Loucy (cell line): ENCODE data around the gene SIGLEC14.
"Not testable (repeated sequence)": the region's sequence is repeated elsewhere in the genome, so short reads cannot be mapped to it uniquely, and the experiment has no call there.

ENCODE experiments used
- H2AFZ ChIP-seq: fragments of 200-600 bp; sonication (generic); 2 replicates; pipeline ENCODE4 v1.6.0; 2016; ENCODE audit warnings: antibody characterized with exemption, mild to moderate bottlenecking, low read length, moderate library complexity
- H3F3A ChIP-seq: fragments of 200-600 bp; 2 replicates; pipeline ENCODE4 v1.6.0; 2016; ENCODE audit warnings: antibody characterized with exemption, low read depth, mild to moderate bottlenecking
- H3K27me3 ChIP-seq: fragments of 200-600 bp; sonication (generic); 2 replicates; pipeline ENCODE4 v1.6.1; 2014; ENCODE audit warnings: low read length, mild to moderate bottlenecking; ENCODE audit not compliant: insufficient read depth, poor library complexity, severe bottlenecking
- H3K36me3 ChIP-seq: fragments of 200-600 bp; sonication (generic); 2 replicates; pipeline ENCODE4 v1.6.1; 2016; ENCODE audit warnings: low read length; ENCODE audit not compliant: insufficient read depth
- H3K4me1 ChIP-seq: fragments of 200-600 bp; sonication (generic); 2 replicates; pipeline ENCODE4 v1.5.1; 2014; ENCODE audit warnings: low read length, mild to moderate bottlenecking; ENCODE audit not compliant: insufficient read depth, poor library complexity, severe bottlenecking
- H3K4me2 ChIP-seq: fragments of 200-600 bp; sonication (generic); 2 replicates; pipeline ENCODE4 v1.6.0; 2014; ENCODE audit warnings: antibody characterized with exemption, low read length, low read depth, mild to moderate bottlenecking; ENCODE audit not compliant: poor library complexity, severe bottlenecking
- H3K4me3 ChIP-seq: fragments of 200-600 bp; sonication (generic); 2 replicates; pipeline ENCODE4 v1.5.1; 2014; ENCODE audit warnings: low read length, mild to moderate bottlenecking, mixed read lengths; ENCODE audit not compliant: poor library complexity, severe bottlenecking
- H3K79me2 ChIP-seq: fragments of 200-600 bp; sonication (generic); 2 replicates; pipeline ENCODE4 v1.6.1; 2014; ENCODE audit warnings: low read length; ENCODE audit not compliant: insufficient read depth
- H3K9ac ChIP-seq: fragments of 200-600 bp; sonication (generic); 2 replicates; pipeline ENCODE4 v1.6.0; 2014; ENCODE audit warnings: mild to moderate bottlenecking, low read depth, low read length, moderate library complexity; ENCODE audit not compliant: poor library complexity, severe bottlenecking
- H3K9me2 ChIP-seq: fragments of 200-600 bp; sonication (generic); replicated peaks from 2 replicates; pipeline ENCODE4 v1.6.1; 2016; ENCODE audit warnings: low read depth, low read length, mixed read lengths
- H3K9me3 ChIP-seq: fragments of 200-600 bp; sonication (generic); 2 replicates; pipeline ENCODE4 v1.6.1; 2014; ENCODE audit warnings: mild to moderate bottlenecking, antibody characterized with exemption, low read length, low read depth; ENCODE audit not compliant: insufficient read depth
- H4K20me1 ChIP-seq: fragments of 200-600 bp; sonication (generic); 2 replicates; pipeline ENCODE4 v1.6.0; 2014; ENCODE audit warnings: antibody characterized with exemption, low read length, mild to moderate bottlenecking; ENCODE audit not compliant: insufficient read depth, poor library complexity, severe bottlenecking
- EZH2phosphoT487 ChIP-seq: fragments of 200-600 bp; IDR thresholded peaks from 2 replicates; pipeline ENCODE4 v1.6.1; 2018; ENCODE audit warnings: antibody characterized with exemption, mild to moderate bottlenecking, moderate library complexity, borderline replicate concordance
- TF ChIP-seq, protein P1 (sequence below): fragments of 200-600 bp; sonication (generic); conservative IDR thresholded peaks from 2 replicates; pipeline ENCODE4 v1.5.1; 2014; ENCODE audit warnings: mild to moderate bottlenecking, antibody characterized with exemption, low read length

SIGLEC14 gene

DNA sequence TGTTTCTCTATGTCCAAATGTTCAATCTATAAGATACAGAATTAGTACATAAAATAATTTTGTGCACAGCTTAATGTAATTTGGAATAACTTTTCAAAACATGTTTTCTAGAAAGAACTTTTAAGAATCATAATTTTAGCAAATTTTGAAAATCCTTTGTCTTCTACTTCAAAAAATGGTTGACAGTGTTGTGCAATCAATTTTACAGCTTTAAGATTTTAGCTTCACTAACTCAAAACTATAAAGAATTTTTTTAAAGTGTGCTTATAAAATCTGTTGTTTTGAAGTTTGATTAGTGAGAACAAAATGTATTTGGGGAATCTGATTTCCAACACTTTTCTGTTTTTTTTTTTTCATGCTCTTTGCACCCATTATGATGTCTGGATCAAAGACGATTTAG, 33.8 kb upstream of the SIGLEC14 start:
- Histone ChIP-seq H3K4me3 (no peak overlapping the region), H3F3A (no peaks in the 10 kb centered on the region; the same call in 1 of the 2 replicates), H3K9me3 (peaks cover 3% of the 10 kb centered on the region; the same call in 1 of the 2 replicates), H3K4me1 (peaks cover 9% of the 10 kb centered on the region), H2AFZ (no peak overlapping the region), H3K4me2 (no peak overlapping the region), H3K79me2 (no peaks in the 10 kb centered on the region), H4K20me1 (no peaks in the 10 kb centered on the region), H3K36me3 (no peaks in the 10 kb centered on the region), H3K9ac (no peak overlapping the region), H3K9me2 (no peaks in the 10 kb centered on the region), H3K27me3 (peaks cover 4% of the 10 kb centered on the region)
- TF ChIP-seq EZH2phosphoT487, result no peak
- TF ChIP-seq, protein P1, sequence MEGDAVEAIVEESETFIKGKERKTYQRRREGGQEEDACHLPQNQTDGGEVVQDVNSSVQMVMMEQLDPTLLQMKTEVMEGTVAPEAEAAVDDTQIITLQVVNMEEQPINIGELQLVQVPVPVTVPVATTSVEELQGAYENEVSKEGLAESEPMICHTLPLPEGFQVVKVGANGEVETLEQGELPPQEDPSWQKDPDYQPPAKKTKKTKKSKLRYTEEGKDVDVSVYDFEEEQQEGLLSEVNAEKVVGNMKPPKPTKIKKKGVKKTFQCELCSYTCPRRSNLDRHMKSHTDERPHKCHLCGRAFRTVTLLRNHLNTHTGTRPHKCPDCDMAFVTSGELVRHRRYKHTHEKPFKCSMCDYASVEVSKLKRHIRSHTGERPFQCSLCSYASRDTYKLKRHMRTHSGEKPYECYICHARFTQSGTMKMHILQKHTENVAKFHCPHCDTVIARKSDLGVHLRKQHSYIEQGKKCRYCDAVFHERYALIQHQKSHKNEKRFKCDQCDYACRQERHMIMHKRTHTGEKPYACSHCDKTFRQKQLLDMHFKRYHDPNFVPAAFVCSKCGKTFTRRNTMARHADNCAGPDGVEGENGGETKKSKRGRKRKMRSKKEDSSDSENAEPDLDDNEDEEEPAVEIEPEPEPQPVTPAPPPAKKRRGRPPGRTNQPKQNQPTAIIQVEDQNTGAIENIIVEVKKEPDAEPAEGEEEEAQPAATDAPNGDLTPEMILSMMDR, result no peak

DNA sequence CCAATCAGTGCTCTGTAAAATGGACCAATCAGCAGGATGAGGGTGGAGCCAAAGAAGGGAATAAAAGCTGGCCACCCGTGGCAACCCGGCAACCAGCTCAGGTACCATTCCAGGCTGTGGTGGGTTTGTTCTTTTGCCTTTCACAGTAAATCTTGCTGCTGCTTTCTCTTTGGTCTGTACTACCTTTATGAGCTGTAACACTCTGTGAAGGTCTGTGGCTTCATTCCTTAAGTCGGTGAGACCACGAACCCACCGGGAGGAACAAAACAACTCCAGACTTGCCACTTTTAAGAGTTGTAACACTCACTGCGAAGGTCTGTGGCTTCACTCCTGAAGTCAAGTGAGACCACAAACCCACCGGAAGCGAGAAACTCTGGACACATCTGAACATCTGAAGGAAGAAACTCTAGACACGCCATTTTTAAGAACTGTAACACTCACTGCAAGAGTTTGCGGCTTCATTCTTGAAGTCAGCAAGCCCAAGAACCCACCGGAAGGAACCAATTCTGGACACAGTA, 30.0 kb upstream of the SIGLEC14 start:
- Histone ChIP-seq H3K4me3 (peak overlapping the region; percentile 58), H4K20me1 (no peaks in the 10 kb centered on the region), H3K9me2 (no peaks in the 10 kb centered on the region), H3K4me1 (peaks cover 7% of the 10 kb centered on the region), H3K79me2 (no peaks in the 10 kb centered on the region), H3K9me3 (peaks cover 3% of the 10 kb centered on the region; the same call in 1 of the 2 replicates), H3K36me3 (no peaks in the 10 kb centered on the region), H3K4me2 (peak overlapping the region; percentile 72), H3F3A (no peaks in the 10 kb centered on the region; the same call in 1 of the 2 replicates), H3K9ac (no peak overlapping the region), H2AFZ (peak overlapping the region; percentile 46; the same call in 1 of the 2 replicates), H3K27me3 (peaks cover 4% of the 10 kb centered on the region)
- TF ChIP-seq, protein P1, result no peak
- TF ChIP-seq EZH2phosphoT487, result no peak

DNA sequence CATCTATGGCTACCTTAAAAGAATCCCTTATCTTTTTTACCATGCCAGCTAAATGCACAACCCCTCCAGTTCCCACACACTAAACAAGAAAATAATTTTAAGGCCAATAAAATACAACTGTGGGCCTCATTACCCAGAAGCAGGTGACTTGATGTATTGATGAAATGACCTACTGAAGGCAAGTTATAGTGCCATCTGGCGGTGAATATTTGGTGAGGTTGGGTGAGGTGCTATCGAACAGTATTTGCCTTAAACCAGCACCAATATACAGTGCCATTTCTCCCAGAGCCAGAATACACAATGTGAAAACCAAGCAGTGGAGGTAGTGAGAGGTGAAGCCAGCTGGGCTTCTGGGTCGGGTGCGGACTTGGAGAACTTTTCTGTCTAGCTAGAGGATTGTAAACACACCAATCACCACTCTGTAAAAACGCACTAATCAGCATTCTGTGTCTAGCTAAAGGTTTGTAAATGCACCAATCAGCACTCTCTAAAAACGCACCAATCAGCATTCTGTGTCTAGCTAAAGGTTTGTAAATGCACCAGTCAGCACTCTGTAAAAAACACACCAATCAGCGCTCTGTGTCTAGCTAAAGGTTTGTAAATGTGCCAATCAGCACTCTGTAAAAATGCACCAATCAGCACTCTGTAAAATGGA, 29.4 kb upstream of the SIGLEC14 start:
- H2AFZ ChIP-seq, H3K9ac ChIP-seq, H3K79me2 ChIP-seq, H4K20me1 ChIP-seq, H3K27me3 ChIP-seq, H3K9me3 ChIP-seq, H3K9me2 ChIP-seq, H3K36me3 ChIP-seq, H3K4me1 ChIP-seq, H3F3A ChIP-seq: not testable (repeated sequence)
- peak overlapping the region; percentile 58 for H3K4me3 ChIP-seq
- TF ChIP-seq, protein P1, result peak; percentile 40; the same call in 1 of the 2 replicates
- peak overlapping the region; percentile 72 for H3K4me2 ChIP-seq
